ENCODE data around the gene FZR1.

Gene FZR1

DNA sequence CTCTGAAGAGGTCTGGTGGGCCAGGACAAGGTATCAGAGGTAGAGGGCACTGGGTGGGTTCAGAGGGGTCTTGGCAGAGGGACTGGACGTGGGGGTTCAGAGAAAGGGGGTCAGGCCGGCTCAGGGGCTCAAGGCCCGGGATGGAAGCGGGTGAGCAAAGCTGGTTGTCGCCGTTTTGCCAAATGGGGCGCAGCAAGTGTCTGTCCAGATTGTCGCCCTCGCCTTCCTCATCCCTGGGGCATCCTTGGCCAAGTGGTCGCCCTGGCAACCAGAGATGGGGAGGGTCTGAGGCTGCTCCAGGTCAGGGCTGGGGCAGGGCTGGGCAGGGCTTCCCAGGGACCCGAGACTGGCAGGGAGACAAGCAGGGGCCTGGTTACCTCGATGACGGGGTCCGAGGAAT is 12.5 kb upstream of the FZR1 start:
- peaks cover 38% of the 10 kb centered on the region for H3K79me1 ChIP-seq (replicated peaks; ENCODE audit: low read length, poor library complexity, severe bottlenecking)
- no peak overlapping the region for H3K4me2 ChIP-seq (ENCODE audit: low read length, poor library complexity, severe bottlenecking)
- no peak overlapping the region for H3K4me3 ChIP-seq (ENCODE audit: insufficient read depth in 1 of 2, low read depth in 1 of 2, low read length in 2 of 2)
- 96% methylated on average over 14 of the region's 14 CpGs for WGBS
- no peak for DNase-seq
- H2BK15ac ChIP-seq (ENCODE audit: low read depth, poor library complexity, severe bottlenecking) = no peak overlapping the region
- no peak overlapping the region for H4K8ac ChIP-seq (ENCODE audit: low read length)
- H3K14ac ChIP-seq (ENCODE audit: low read length in 2 of 2) = no peak overlapping the region
- no peaks in the 10 kb centered on the region for H3K9me3 ChIP-seq (ENCODE audit: control insufficient read depth, low read length)
- H3K9ac ChIP-seq (ENCODE audit: low read length) = no peak overlapping the region
- H3K27me3 ChIP-seq (ENCODE audit: control insufficient read depth in 1 of 2, insufficient read depth in 1 of 2, low read length in 2 of 2) = no peaks in the 10 kb centered on the region
- H3K18ac ChIP-seq (ENCODE audit: low read depth in 1 of 2, low read length in 2 of 2) = no peak overlapping the region
- H3K23ac ChIP-seq (ENCODE audit: low read length in 2 of 2) = no peak overlapping the region
- H3K36me3 ChIP-seq (ENCODE audit: control insufficient read depth in 1 of 2, insufficient read depth in 2 of 2, low read depth in 1 of 2, low read length in 2 of 2) = peaks cover 40 to 75% of the 10 kb centered on the region in 2 experiments
- H3K4ac ChIP-seq (ENCODE audit: low read depth in 1 of 2, low read length in 2 of 2) = no peak overlapping the region
- peaks cover 37% of the 10 kb centered on the region for H3K4me1 ChIP-seq (ENCODE audit: control insufficient read depth, insufficient read depth, low read depth, low read length)
- H3K27ac ChIP-seq (ENCODE audit: low read length, poor library complexity, severe bottlenecking) = no peak overlapping the region
- H2BK12ac ChIP-seq (ENCODE audit: low read length in 2 of 2) = no peak overlapping the region
- H4K91ac ChIP-seq (ENCODE audit: low read length) = no peak overlapping the region
- H2BK120ac ChIP-seq (ENCODE audit: low read depth, low read length) = no peak overlapping the region
- no peak overlapping the region for H2BK5ac ChIP-seq (ENCODE audit: low read depth, low read length, poor library complexity, severe bottlenecking)
- H2AFZ ChIP-seq (ENCODE audit: low read depth, low read length) = no peak overlapping the region
- no peak overlapping the region for H2AK5ac ChIP-seq (ENCODE audit: low read length, severe bottlenecking)

DNA sequence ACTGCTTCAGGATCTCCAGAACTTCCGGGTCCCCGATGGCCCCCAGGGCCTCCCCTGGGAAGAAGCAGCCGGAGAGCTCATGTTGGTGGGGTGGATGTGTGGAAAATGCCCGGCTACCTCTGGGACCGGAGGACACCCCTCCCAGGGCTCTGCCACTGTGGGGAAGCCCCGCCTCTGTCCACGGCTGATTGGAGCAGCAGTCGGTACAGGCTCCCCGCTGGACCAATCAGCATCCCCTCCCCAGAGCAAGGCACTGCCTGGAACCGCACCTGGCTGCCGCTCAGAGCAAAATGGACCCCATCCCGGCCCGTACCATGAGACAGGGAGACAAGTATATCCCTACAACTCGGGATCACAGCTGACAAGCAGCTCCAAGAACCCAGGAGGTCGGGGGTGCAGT is 12.1 kb upstream of the FZR1 start:
- peaks cover 38% of the 10 kb centered on the region for H3K4me1 ChIP-seq (ENCODE audit: control insufficient read depth, insufficient read depth, low read depth, low read length)
- no peak overlapping the region for H3K27ac ChIP-seq (ENCODE audit: low read length, poor library complexity, severe bottlenecking)
- H3K27me3 ChIP-seq (ENCODE audit: control insufficient read depth in 1 of 2, insufficient read depth in 1 of 2, low read length in 2 of 2) = no peaks in the 10 kb centered on the region
- no peak overlapping the region for H4K91ac ChIP-seq (ENCODE audit: low read length)
- H2AFZ ChIP-seq (ENCODE audit: low read depth, low read length) = no peak overlapping the region
- H3K14ac ChIP-seq (ENCODE audit: low read length in 2 of 2) = no peak overlapping the region
- no peak for DNase-seq
- H2BK12ac ChIP-seq (ENCODE audit: low read length in 2 of 2) = no peak overlapping the region
- H2AK5ac ChIP-seq (ENCODE audit: low read length, severe bottlenecking) = no peak overlapping the region
- no peak overlapping the region for H4K8ac ChIP-seq (ENCODE audit: low read length)
- H2BK15ac ChIP-seq (ENCODE audit: low read depth, poor library complexity, severe bottlenecking) = no peak overlapping the region
- no peak overlapping the region for H3K4me2 ChIP-seq (ENCODE audit: low read length, poor library complexity, severe bottlenecking)
- no peaks in the 10 kb centered on the region for H3K9me3 ChIP-seq (ENCODE audit: control insufficient read depth, low read length)
- H3K23ac ChIP-seq (ENCODE audit: low read length in 2 of 2) = no peak overlapping the region
- H3K36me3 ChIP-seq (ENCODE audit: control insufficient read depth in 1 of 2, insufficient read depth in 2 of 2, low read depth in 1 of 2, low read length in 2 of 2) = peaks cover 40 to 75% of the 10 kb centered on the region in 2 experiments
- no peak overlapping the region for H2BK120ac ChIP-seq (ENCODE audit: low read depth, low read length)
- H2BK5ac ChIP-seq (ENCODE audit: low read depth, low read length, poor library complexity, severe bottlenecking) = no peak overlapping the region
- peaks cover 38% of the 10 kb centered on the region for H3K79me1 ChIP-seq (replicated peaks; ENCODE audit: low read length, poor library complexity, severe bottlenecking)
- H3K4me3 ChIP-seq (ENCODE audit: insufficient read depth in 1 of 2, low read depth in 1 of 2, low read length in 2 of 2) = no peak overlapping the region
- WGBS = 89% methylated on average over 14 of the region's 15 CpGs
- no peak overlapping the region for H3K9ac ChIP-seq (ENCODE audit: low read length)
- no peak overlapping the region for H3K4ac ChIP-seq (ENCODE audit: low read depth in 1 of 2, low read length in 2 of 2)
- H3K18ac ChIP-seq (ENCODE audit: low read depth in 1 of 2, low read length in 2 of 2) = no peak overlapping the region

DNA sequence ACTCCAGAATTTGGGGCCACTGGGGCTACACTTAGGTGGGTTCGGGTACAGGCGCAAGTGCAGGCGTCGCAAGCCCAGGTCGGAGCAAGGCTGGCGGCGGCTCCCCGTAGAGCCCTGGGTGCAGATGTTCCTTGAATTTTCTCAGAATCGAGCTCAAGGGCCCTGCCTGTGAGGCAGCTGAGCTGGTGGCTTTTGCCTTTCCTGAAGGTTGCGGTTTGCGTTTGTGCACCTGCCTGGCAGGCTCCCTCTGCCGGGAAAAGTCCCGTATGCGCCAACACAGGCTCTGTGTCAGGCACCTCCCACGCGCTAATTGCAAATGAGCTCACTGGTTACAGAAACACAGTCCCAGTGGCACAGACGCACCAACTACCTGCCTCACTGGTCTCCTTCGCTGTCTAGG is 11.6 kb upstream of the FZR1 start:
- no peak overlapping the region for H3K18ac ChIP-seq (ENCODE audit: low read depth in 1 of 2, low read length in 2 of 2)
- H3K9ac ChIP-seq (ENCODE audit: low read length) = no peak overlapping the region
- H2AFZ ChIP-seq (ENCODE audit: low read depth, low read length) = no peak overlapping the region
- no peak overlapping the region for H3K23ac ChIP-seq (ENCODE audit: low read length in 2 of 2)
- H3K4me2 ChIP-seq (ENCODE audit: low read length, poor library complexity, severe bottlenecking) = no peak overlapping the region
- H3K27ac ChIP-seq (ENCODE audit: low read length, poor library complexity, severe bottlenecking) = no peak overlapping the region
- H2BK5ac ChIP-seq (ENCODE audit: low read depth, low read length, poor library complexity, severe bottlenecking) = no peak overlapping the region
- peaks cover 38% of the 10 kb centered on the region for H3K79me1 ChIP-seq (replicated peaks; ENCODE audit: low read length, poor library complexity, severe bottlenecking)
- peaks cover 38% of the 10 kb centered on the region for H3K4me1 ChIP-seq (ENCODE audit: control insufficient read depth, insufficient read depth, low read depth, low read length)
- H3K9me3 ChIP-seq (ENCODE audit: control insufficient read depth, low read length) = no peaks in the 10 kb centered on the region
- no peak overlapping the region for H4K8ac ChIP-seq (ENCODE audit: low read length)
- H3K36me3 ChIP-seq (ENCODE audit: control insufficient read depth in 1 of 2, insufficient read depth in 2 of 2, low read depth in 1 of 2, low read length in 2 of 2) = peaks cover 40 to 75% of the 10 kb centered on the region in 2 experiments
- no peak overlapping the region for H3K4me3 ChIP-seq (ENCODE audit: insufficient read depth in 1 of 2, low read depth in 1 of 2, low read length in 2 of 2)
- H2BK12ac ChIP-seq (ENCODE audit: low read length in 2 of 2) = no peak overlapping the region
- WGBS = over 99% methylated on average over 18 of the region's 18 CpGs
- no peak overlapping the region for H2AK5ac ChIP-seq (ENCODE audit: low read length, severe bottlenecking)
- no peak overlapping the region for H4K91ac ChIP-seq (ENCODE audit: low read length)
- H3K4ac ChIP-seq (ENCODE audit: low read depth in 1 of 2, low read length in 2 of 2) = no peak overlapping the region
- no peak overlapping the region for H2BK15ac ChIP-seq (ENCODE audit: low read depth, poor library complexity, severe bottlenecking)
- H3K14ac ChIP-seq (ENCODE audit: low read length in 2 of 2) = no peak overlapping the region
- no peak overlapping the region for H2BK120ac ChIP-seq (ENCODE audit: low read depth, low read length)
- DNase-seq = no peak
- H3K27me3 ChIP-seq (ENCODE audit: control insufficient read depth in 1 of 2, insufficient read depth in 1 of 2, low read length in 2 of 2) = no peaks in the 10 kb centered on the region

DNA sequence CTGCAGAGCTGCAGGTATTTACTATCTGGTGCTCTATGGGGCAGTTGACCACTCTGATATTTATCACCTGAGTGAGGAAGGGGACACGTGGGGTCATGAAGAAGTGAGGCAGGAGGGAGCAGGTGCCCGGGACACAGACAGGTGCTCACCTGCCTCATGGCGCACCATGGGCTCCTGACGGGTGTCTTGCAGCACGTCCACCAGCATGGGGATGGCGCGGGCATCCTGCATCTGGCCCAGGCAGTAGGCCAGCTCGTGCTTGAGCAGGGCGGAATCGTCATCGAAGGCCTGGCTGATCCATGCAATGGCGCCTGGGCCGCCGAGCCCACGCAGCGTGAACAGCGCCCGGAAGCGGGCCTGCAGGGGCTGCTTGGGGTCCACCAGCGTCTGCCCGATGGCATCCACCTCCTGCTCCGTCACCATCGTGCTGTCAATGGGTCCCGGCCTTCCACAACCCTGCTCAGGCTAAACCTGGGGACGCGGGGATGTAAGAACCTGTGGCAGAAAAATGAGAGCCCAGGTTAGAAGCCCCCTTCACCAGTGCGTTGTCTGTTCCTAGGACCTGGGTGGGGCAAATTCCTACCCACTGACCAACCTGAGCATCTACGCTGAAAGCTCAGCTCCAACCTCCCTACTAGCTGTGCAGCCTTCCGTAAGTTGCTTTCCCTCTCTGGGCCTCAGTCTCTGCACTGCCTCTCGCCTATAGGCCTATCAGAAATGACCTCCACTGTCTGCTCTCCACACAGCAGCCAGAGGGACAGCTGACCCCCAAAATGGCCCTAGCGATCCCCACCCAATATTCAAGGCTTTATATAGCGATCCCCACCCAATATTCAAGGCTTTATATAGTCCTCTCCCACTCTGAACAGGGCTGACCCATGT is 9.5 kb upstream of the FZR1 start:
- Histone ChIP-seq H3K9me3 (ENCODE audit: control insufficient read depth, low read length) (no peaks in the 10 kb centered on the region), H3K14ac (ENCODE audit: low read length in 2 of 2) (no peak overlapping the region), H3K36me3 (ENCODE audit: control insufficient read depth in 1 of 2, insufficient read depth in 2 of 2, low read depth in 1 of 2, low read length in 2 of 2) (peaks cover 36 to 57% of the 10 kb centered on the region in 2 experiments), H3K27ac (ENCODE audit: low read length, poor library complexity, severe bottlenecking) (no peak overlapping the region), H2AK5ac (ENCODE audit: low read length, severe bottlenecking) (no peak overlapping the region), H2AFZ (ENCODE audit: low read depth, low read length) (no peak overlapping the region), H2BK120ac (ENCODE audit: low read depth, low read length) (no peak overlapping the region), H3K4me1 (ENCODE audit: control insufficient read depth, insufficient read depth, low read depth, low read length) (peaks cover 29% of the 10 kb centered on the region), H4K8ac (ENCODE audit: low read length) (no peak overlapping the region), H2BK12ac (ENCODE audit: low read length in 2 of 2) (no peak overlapping the region), H3K23ac (ENCODE audit: low read length in 2 of 2) (no peak overlapping the region), H3K9ac (ENCODE audit: low read length) (no peak overlapping the region), H3K18ac (ENCODE audit: low read depth in 1 of 2, low read length in 2 of 2) (no peak overlapping the region), H3K4me2 (ENCODE audit: low read length, poor library complexity, severe bottlenecking) (no peak overlapping the region), H2BK5ac (ENCODE audit: low read depth, low read length, poor library complexity, severe bottlenecking) (no peak overlapping the region), H4K91ac (ENCODE audit: low read length) (no peak overlapping the region), H2BK15ac (ENCODE audit: low read depth, poor library complexity, severe bottlenecking) (no peak overlapping the region), H3K4me3 (ENCODE audit: insufficient read depth in 1 of 2, low read depth in 1 of 2, low read length in 2 of 2) (no peak overlapping the region), H3K4ac (ENCODE audit: low read depth in 1 of 2, low read length in 2 of 2) (no peak overlapping the region), H3K79me1 (replicated peaks; ENCODE audit: low read length, poor library complexity, severe bottlenecking) (peaks cover 28% of the 10 kb centered on the region), H3K27me3 (ENCODE audit: control insufficient read depth in 1 of 2, insufficient read depth in 1 of 2, low read length in 2 of 2) (no peaks in the 10 kb centered on the region)
- DNase-seq = no peak
- 98% methylated on average over 32 of the region's 32 CpGs for WGBS
